Measurements from ENCODE around the gene LUZP2.

LUZP2 gene

GRCh38 chr11:24591283-24591682 is 94.4 kb downstream of the LUZP2 start:
- Mint-ChIP-seq H3K9me3 (peaks cover 8% of the 10 kb centered on the region), H3K4me1 (no peaks in the 10 kb centered on the region), H3K27me3 (no peaks in the 10 kb centered on the region), H3K4me3 (no peak overlapping the region), H3K27ac (no peak overlapping the region), H3K36me3 (no peaks in the 10 kb centered on the region)
- DNase-seq, result no peak
- CTCF ChIA-PET, result no interaction called here

- H3K27me3 Mint-ChIP-seq, result no peaks in the 10 kb centered on the region
- no peaks in the 10 kb centered on the region for H3K4me1 Mint-ChIP-seq
- no peak overlapping the region for H3K4me3 Mint-ChIP-seq
- no peaks in the 10 kb centered on the region for H3K36me3 Mint-ChIP-seq
- DNase-seq, result no peak
- peaks cover 9% of the 10 kb centered on the region for H3K9me3 Mint-ChIP-seq
- CTCF ChIA-PET, result no interaction called here
- H3K27ac Mint-ChIP-seq, result no peak overlapping the region
Measured at GRCh38 chr11:24592360-24592759, 95.5 kb downstream of the LUZP2 start.

DNA sequence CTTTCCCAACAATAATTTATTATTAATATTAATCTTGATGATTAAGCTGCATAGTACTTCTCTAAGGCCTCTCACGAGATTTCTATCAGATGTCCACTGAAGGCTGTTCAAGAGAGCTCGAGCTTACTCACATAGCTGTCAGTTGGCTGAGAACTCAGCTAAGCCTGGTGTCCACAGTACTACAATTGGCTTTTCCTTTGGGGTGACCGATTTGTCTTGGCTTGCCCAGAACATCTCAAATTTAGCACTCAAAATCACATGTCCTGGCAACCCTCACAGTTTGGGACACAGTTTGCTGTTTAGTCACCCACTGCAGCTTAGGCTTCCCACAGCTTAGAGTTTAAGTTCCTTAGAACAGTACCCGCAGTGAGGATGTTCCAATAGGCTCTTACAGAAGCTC is 96.5 kb downstream of the LUZP2 start:
- Mint-ChIP-seq H3K4me3 (no peak overlapping the region), H3K36me3 (no peaks in the 10 kb centered on the region), H3K9me3 (peaks cover 9% of the 10 kb centered on the region), H3K27ac (no peak overlapping the region), H3K27me3 (no peaks in the 10 kb centered on the region), H3K4me1 (no peaks in the 10 kb centered on the region)
- CTCF ChIA-PET, result no interaction called here
- DNase-seq, result no peak

DNA sequence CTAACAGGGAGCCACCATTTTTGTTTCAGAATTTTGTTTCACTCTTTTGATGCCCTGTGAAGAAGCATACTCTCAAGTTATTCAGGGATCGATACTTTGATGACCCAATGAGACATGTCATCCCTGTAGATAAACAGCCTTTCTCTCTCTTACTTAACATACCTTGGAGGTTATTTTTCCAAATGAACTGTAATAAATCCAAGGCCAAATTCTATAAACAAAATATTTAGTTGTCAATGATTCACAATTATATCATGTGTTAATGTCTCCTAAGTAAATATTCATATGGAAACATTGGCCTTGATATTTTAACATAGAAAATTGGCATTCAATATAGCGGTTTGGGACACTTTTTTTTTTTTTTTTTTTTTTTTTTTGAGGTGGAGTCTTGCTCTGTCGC is 97.5 kb downstream of the LUZP2 start:
- CTCF ChIA-PET, result no interaction called here
- H3K9me3 Mint-ChIP-seq, result peaks cover 8% of the 10 kb centered on the region
- H3K4me1 Mint-ChIP-seq, result no peaks in the 10 kb centered on the region
- H3K27me3 Mint-ChIP-seq, result no peaks in the 10 kb centered on the region
- no peak for DNase-seq
- no peaks in the 10 kb centered on the region for H3K36me3 Mint-ChIP-seq
- H3K4me3 Mint-ChIP-seq, result no peak overlapping the region
- no peak overlapping the region for H3K27ac Mint-ChIP-seq

- DNase-seq, result no peak
- no peak overlapping the region for H3K4me3 Mint-ChIP-seq
- H3K4me1 Mint-ChIP-seq, result no peaks in the 10 kb centered on the region
- peaks cover 6% of the 10 kb centered on the region for H3K9me3 Mint-ChIP-seq
- no peaks in the 10 kb centered on the region for H3K27me3 Mint-ChIP-seq
- no peak overlapping the region for H3K27ac Mint-ChIP-seq
- no peaks in the 10 kb centered on the region for H3K36me3 Mint-ChIP-seq
- CTCF ChIA-PET, result no interaction called here
Measured at GRCh38 chr11:24598641-24599040, 101.8 kb downstream of the LUZP2 start.

- Mint-ChIP-seq H3K4me3 (no peak overlapping the region), H3K27ac (no peak overlapping the region), H3K27me3 (no peaks in the 10 kb centered on the region), H3K4me1 (no peaks in the 10 kb centered on the region), H3K9me3 (peaks cover 14% of the 10 kb centered on the region), H3K36me3 (no peaks in the 10 kb centered on the region)
- no peak for DNase-seq
- CTCF ChIA-PET, result no interaction called here
Measured at GRCh38 chr11:24609192-24610119, 112.6 kb downstream of the LUZP2 start.

- Mint-ChIP-seq H3K4me1 (no peaks in the 10 kb centered on the region), H3K4me3 (no peak overlapping the region), H3K27me3 (no peaks in the 10 kb centered on the region), H3K27ac (no peak overlapping the region), H3K9me3 (peaks cover 5% of the 10 kb centered on the region), H3K36me3 (no peaks in the 10 kb centered on the region)
- DNase-seq, result no peak
- CTCF ChIA-PET, result no interaction called here
Measured at GRCh38 chr11:24615451-24616160, 118.8 kb downstream of the LUZP2 start.

DNA sequence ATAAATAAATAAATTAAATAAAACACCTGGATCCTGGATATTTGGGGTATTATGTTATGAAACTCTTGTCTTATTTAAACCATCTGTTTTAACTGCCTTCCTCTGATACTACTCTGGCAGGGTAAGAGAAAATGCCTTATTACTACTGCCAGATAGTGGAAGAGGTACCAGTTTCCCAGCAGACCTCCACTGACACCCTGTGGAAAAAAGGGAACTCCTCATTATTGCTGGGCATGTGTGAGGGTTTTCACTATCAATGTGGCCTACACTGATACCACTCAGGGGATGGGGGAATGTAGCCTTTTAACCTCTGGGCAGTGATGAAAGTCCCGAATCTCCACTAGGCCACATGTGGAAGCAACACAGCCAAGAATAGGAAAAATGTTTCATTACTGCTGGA is 121.0 kb downstream of the LUZP2 start:
- Mint-ChIP-seq H3K9me3 (peaks cover 3% of the 10 kb centered on the region), H3K4me1 (no peaks in the 10 kb centered on the region), H3K27ac (no peak overlapping the region), H3K27me3 (no peaks in the 10 kb centered on the region), H3K4me3 (no peak overlapping the region), H3K36me3 (no peaks in the 10 kb centered on the region)
- DNase-seq, result no peak
- CTCF ChIA-PET, result no interaction called here

- H3K4me3 Mint-ChIP-seq, result no peak overlapping the region
- DNase-seq, result no peak
- CTCF ChIA-PET, result no interaction called here
- peaks cover 6% of the 10 kb centered on the region for H3K9me3 Mint-ChIP-seq
- no peaks in the 10 kb centered on the region for H3K27me3 Mint-ChIP-seq
- no peaks in the 10 kb centered on the region for H3K4me1 Mint-ChIP-seq
- H3K36me3 Mint-ChIP-seq, result no peaks in the 10 kb centered on the region
- no peak overlapping the region for H3K27ac Mint-ChIP-seq
Measured at GRCh38 chr11:24619900-24620299, 123.0 kb downstream of the LUZP2 start.

DNA sequence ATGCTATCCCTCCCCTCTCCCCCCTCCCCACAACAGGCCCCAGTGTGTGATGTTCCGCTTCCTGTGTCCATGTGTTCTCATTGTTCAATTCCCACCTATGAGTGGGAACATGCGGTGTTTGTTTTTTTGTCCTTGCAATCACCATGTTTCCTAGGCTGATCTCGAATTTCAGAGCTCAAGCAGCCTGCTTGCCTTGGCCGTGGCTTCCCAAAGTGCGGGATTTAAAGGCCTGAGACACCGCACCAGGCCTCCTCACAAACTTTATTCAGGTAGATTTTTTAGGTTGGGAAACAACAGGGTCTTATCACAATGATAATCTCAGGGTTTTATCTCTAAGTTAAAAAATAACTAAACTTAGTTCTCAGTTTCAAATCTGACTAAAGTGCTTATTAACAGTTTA is 125.4 kb downstream of the LUZP2 start:
- H3K4me1 Mint-ChIP-seq, result no peaks in the 10 kb centered on the region
- no peaks in the 10 kb centered on the region for H3K36me3 Mint-ChIP-seq
- H3K27me3 Mint-ChIP-seq, result no peaks in the 10 kb centered on the region
- no peak for DNase-seq
- H3K4me3 Mint-ChIP-seq, result no peak overlapping the region
- CTCF ChIA-PET, result no interaction called here
- H3K27ac Mint-ChIP-seq, result no peak overlapping the region
- peaks cover 6% of the 10 kb centered on the region for H3K9me3 Mint-ChIP-seq

- Mint-ChIP-seq H3K27me3 (no peaks in the 10 kb centered on the region), H3K4me1 (no peaks in the 10 kb centered on the region), H3K9me3 (peaks cover 3% of the 10 kb centered on the region), H3K27ac (no peak overlapping the region), H3K4me3 (no peak overlapping the region), H3K36me3 (no peaks in the 10 kb centered on the region)
- no peak for DNase-seq
- CTCF ChIA-PET, result no interaction called here
Measured at GRCh38 chr11:24623121-24623520, 126.3 kb downstream of the LUZP2 start.

DNA sequence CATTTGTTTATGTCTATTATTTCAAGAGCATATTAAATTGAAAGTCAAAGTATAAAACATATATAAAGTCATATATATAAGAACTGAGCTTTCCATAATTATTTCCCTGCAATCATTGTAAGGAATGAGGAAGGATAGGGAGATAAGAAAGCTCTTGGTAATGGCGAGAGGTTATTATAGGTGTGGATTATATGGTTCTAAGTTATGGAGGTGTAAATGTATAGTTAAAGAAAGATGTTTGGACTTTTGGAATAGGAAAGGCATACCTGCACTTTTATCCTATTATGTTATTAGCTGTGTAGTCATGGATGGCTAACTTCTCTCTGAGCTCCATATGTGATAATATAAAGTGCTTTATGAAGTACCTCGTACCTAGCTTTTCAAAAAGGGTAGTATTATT is 127.6 kb downstream of the LUZP2 start:
- Mint-ChIP-seq H3K4me3 (no peak overlapping the region), H3K4me1 (no peaks in the 10 kb centered on the region), H3K36me3 (no peaks in the 10 kb centered on the region), H3K9me3 (peaks cover 3% of the 10 kb centered on the region), H3K27me3 (no peaks in the 10 kb centered on the region), H3K27ac (no peak overlapping the region)
- CTCF ChIA-PET, result no interaction called here
- no peak for DNase-seq

GRCh38 chr11:24625975-24626374 is 129.1 kb downstream of the LUZP2 start:
- Mint-ChIP-seq H3K4me3 (no peak overlapping the region), H3K27me3 (no peaks in the 10 kb centered on the region), H3K9me3 (peaks cover 3% of the 10 kb centered on the region), H3K36me3 (no peaks in the 10 kb centered on the region), H3K27ac (no peak overlapping the region), H3K4me1 (no peaks in the 10 kb centered on the region)
- CTCF ChIA-PET, result no interaction called here
- DNase-seq, result no peak

DNA sequence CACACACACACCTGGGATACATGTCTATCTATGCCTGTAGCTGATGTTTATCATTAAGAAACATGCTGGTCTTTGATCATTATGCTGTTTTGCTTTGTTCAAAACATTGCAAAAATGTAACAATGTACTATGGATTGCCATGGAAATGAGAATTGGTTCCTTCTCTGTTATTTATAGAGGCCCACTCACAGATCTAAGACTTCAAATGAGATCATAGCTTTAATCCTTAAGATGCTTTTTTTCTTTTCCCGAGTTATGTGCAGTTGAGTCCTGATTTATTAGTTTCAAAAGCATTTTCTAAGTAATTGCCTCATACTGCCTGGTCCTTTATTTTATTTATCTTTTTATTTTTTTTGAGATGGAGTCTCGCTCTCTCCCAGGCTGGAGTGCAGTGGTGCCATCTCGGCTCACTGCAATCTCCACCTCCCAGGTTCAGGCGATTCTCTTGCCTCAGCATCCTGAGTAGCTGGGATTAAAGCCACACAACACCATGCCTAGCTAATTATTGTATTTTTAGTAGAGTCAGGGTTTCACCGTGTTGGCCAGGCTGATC is 131.4 kb downstream of the LUZP2 start:
- Mint-ChIP-seq H3K27ac (no peak overlapping the region), H3K4me3 (no peak overlapping the region), H3K36me3 (no peaks in the 10 kb centered on the region), H3K9me3 (peaks cover 7% of the 10 kb centered on the region), H3K4me1 (no peaks in the 10 kb centered on the region), H3K27me3 (no peaks in the 10 kb centered on the region)
- no peak for DNase-seq
- CTCF ChIA-PET, result no interaction called here

- CTCF ChIA-PET, result no interaction called here
- Mint-ChIP-seq H3K27me3 (no peaks in the 10 kb centered on the region), H3K27ac (no peak overlapping the region), H3K4me3 (no peak overlapping the region), H3K36me3 (no peaks in the 10 kb centered on the region), H3K4me1 (no peaks in the 10 kb centered on the region), H3K9me3 (peaks cover 9% of the 10 kb centered on the region)
- DNase-seq, result no peak
Measured at GRCh38 chr11:24634606-24635160, 137.8 kb downstream of the LUZP2 start.

Measured in activated naive CD4-positive, alpha-beta T cell treated with anti-CD3 and anti-CD28 coated beads, Interleukin-2, amount 10 ng/mL, durations not matched to agents 7 days and 5 days (primary cell).